ENCODE data around the gene INPP5B. TPM values are rescaled to one million over a fixed set of nuclear protein-coding genes. Genes with fewer than 3 reads are reported as not detected.

INPP5B gene
- total and polyA plus RNA-seq, 2 donors from 2014 or later = 8.4 to 32.9 TPM

- no peak overlapping the region for H3K9ac ChIP-seq (ENCODE audit: low read length in 3 of 3)
- no peak overlapping the region for H3K4me3 ChIP-seq (ENCODE audit: low read length in 3 of 3)
- no peaks in the 10 kb centered on the region for H3K9me3 ChIP-seq (ENCODE audit: control insufficient read depth in 2 of 3, insufficient read depth in 1 of 3, low read length in 3 of 3)
- no peaks in the 10 kb centered on the region for H3K27me3 ChIP-seq (ENCODE audit: control insufficient read depth, insufficient read depth, low read length)
- TF ChIP-seq, protein P1, sequence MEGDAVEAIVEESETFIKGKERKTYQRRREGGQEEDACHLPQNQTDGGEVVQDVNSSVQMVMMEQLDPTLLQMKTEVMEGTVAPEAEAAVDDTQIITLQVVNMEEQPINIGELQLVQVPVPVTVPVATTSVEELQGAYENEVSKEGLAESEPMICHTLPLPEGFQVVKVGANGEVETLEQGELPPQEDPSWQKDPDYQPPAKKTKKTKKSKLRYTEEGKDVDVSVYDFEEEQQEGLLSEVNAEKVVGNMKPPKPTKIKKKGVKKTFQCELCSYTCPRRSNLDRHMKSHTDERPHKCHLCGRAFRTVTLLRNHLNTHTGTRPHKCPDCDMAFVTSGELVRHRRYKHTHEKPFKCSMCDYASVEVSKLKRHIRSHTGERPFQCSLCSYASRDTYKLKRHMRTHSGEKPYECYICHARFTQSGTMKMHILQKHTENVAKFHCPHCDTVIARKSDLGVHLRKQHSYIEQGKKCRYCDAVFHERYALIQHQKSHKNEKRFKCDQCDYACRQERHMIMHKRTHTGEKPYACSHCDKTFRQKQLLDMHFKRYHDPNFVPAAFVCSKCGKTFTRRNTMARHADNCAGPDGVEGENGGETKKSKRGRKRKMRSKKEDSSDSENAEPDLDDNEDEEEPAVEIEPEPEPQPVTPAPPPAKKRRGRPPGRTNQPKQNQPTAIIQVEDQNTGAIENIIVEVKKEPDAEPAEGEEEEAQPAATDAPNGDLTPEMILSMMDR (IDR thresholded peaks at IDR 0.05; ENCODE audit: borderline replicate concordance, extremely low read depth, insufficient read depth) = no peak
- FAIRE-seq (no peak), DNase-seq (no peak)
- intact Hi-C loops (cut with DNase I) = no loop called here
- peaks cover 3 to 57% (median 27%) of the 10 kb centered on the region in 3 donors for H3K36me3 ChIP-seq (ENCODE audit: control insufficient read depth in 2 of 3, insufficient read depth in 3 of 3, low read length in 3 of 3)
- peaks cover 0 to 4% (median 0%) of the 10 kb centered on the region in 3 donors for H3K4me1 ChIP-seq (ENCODE audit: control insufficient read depth in 2 of 3, insufficient read depth in 2 of 3, low read depth in 1 of 3, low read length in 3 of 3)
- no peak overlapping the region for H3K27ac ChIP-seq (ENCODE audit: low read depth in 2 of 2, low read length in 2 of 2)
Measured at GRCh38 chr1:37875833-37876232, 71.0 kb downstream of the INPP5B start.

DNA sequence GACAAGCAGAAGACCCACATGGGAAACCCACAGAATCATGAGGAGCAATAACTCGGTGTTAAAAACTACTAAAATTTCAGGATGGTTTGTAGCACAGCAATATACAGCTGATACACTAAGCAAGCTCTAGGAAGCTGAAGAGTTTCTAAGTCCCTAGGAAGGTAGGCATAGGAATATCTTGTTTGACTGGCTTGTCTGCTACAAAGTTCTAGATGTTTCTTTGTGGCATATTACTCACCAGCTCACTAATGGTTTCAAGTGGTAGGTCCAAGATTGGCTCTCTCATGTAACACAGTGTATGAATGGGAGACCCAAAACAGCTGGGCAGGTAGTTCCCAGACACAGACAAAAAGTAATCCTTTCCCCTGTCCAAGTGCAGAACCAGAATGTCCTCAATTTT lies 74.2 kb downstream of the INPP5B start:
- Histone ChIP-seq H3K4me3 (ENCODE audit: low read length in 3 of 3) (no peak overlapping the region), H3K4me1 (ENCODE audit: control insufficient read depth in 2 of 3, insufficient read depth in 2 of 3, low read depth in 1 of 3, low read length in 3 of 3) (peaks cover 0 to 4% (median 0%) of the 10 kb centered on the region in 3 donors), H3K27me3 (ENCODE audit: control insufficient read depth, insufficient read depth, low read length) (no peaks in the 10 kb centered on the region), H3K27ac (ENCODE audit: low read depth in 2 of 2, low read length in 2 of 2) (no peak overlapping the region), H3K36me3 (ENCODE audit: control insufficient read depth in 2 of 3, insufficient read depth in 3 of 3, low read length in 3 of 3) (peaks cover 3 to 54% (median 31%) of the 10 kb centered on the region in 3 donors), H3K9me3 (ENCODE audit: control insufficient read depth in 2 of 3, insufficient read depth in 1 of 3, low read length in 3 of 3) (no peaks in the 10 kb centered on the region), H3K9ac (ENCODE audit: low read length in 3 of 3) (no peak overlapping the region)
- DNase-seq (no peak), FAIRE-seq (no peak)
- TF ChIP-seq, protein P1 (IDR thresholded peaks at IDR 0.05; ENCODE audit: borderline replicate concordance, extremely low read depth, insufficient read depth) = no peak
- intact Hi-C loops (cut with DNase I) = no loop called here

DNA sequence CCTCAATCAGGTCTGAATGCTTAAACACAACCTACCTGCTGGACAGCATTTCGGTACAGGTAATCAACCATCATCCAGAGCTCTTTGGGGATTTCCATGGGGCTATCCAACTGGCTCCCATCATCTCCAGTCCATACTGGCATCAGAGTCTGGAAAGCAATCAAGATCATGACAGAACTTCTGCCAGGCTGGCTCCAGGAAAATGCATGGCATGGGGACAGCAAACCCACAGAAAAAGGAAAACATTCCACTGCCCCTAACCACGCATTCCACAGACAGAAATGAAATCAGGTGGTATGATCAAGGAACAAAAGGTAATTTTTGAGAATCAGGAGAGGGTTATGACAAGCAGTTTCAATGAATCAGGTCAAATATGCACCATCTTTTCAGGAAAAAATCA lies 78.4 kb downstream of the INPP5B start:
- DNase-seq (no peak), FAIRE-seq (no peak)
- Histone ChIP-seq H3K9me3 (ENCODE audit: control insufficient read depth in 2 of 3, insufficient read depth in 1 of 3, low read length in 3 of 3) (no peaks in the 10 kb centered on the region), H3K4me3 (ENCODE audit: low read length in 3 of 3) (no peak overlapping the region), H3K36me3 (ENCODE audit: control insufficient read depth in 2 of 3, insufficient read depth in 3 of 3, low read length in 3 of 3) (peaks cover 3 to 57% (median 36%) of the 10 kb centered on the region in 3 donors), H3K4me1 (ENCODE audit: control insufficient read depth in 2 of 3, insufficient read depth in 2 of 3, low read depth in 1 of 3, low read length in 3 of 3) (no peaks in the 10 kb centered on the region), H3K27ac (ENCODE audit: low read depth in 2 of 2, low read length in 2 of 2) (no peak overlapping the region), H3K27me3 (ENCODE audit: control insufficient read depth, insufficient read depth, low read length) (no peaks in the 10 kb centered on the region), H3K9ac (ENCODE audit: low read length in 3 of 3) (no peak overlapping the region)
- TF ChIP-seq, protein P1 (IDR thresholded peaks at IDR 0.05; ENCODE audit: borderline replicate concordance, extremely low read depth, insufficient read depth) = no peak
- intact Hi-C loops (cut with DNase I) = no loop called here

DNA sequence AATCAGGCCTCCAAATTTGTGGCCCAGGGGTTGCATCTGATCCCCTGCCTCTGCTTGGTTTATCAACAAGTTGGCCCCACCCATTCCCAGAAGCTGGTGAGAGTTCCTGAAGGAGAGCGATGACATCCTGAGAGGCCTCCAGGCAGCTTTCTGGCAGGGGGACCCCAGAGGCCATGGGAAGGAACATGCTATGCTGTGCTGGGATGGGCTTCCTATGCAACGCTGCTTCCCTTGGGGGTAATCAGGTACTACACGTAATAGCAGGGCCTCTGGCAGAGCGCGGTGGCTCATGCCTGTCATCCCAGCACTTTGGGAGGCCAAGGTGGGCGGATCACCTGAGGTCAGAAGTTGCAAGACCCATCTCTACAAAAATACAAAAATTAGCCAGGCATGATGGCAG lies 79.1 kb downstream of the INPP5B start:
- Histone ChIP-seq H3K9ac (ENCODE audit: low read length in 3 of 3) (no peak overlapping the region), H3K4me1 (ENCODE audit: control insufficient read depth in 2 of 3, insufficient read depth in 2 of 3, low read depth in 1 of 3, low read length in 3 of 3) (no peaks in the 10 kb centered on the region), H3K36me3 (ENCODE audit: control insufficient read depth in 2 of 3, insufficient read depth in 3 of 3, low read length in 3 of 3) (peaks cover 3 to 50% (median 30%) of the 10 kb centered on the region in 3 donors), H3K27ac (ENCODE audit: low read depth in 2 of 2, low read length in 2 of 2) (no peak overlapping the region), H3K9me3 (ENCODE audit: control insufficient read depth in 2 of 3, insufficient read depth in 1 of 3, low read length in 3 of 3) (no peaks in the 10 kb centered on the region), H3K4me3 (ENCODE audit: low read length in 3 of 3) (no peak overlapping the region), H3K27me3 (ENCODE audit: control insufficient read depth, insufficient read depth, low read length) (no peaks in the 10 kb centered on the region)
- DNase-seq (no peak), FAIRE-seq (no peak)
- TF ChIP-seq, protein P1 (IDR thresholded peaks at IDR 0.05; ENCODE audit: borderline replicate concordance, extremely low read depth, insufficient read depth) = no peak
- intact Hi-C loops (cut with DNase I) = no loop called here

Data from kidney (tissue), 14 donors.